Thoracic aorta endothelial cell (primary cell): ENCODE data around the gene UGT2B10. TPM values are rescaled to one million over a fixed set of nuclear protein-coding genes. Genes with fewer than 3 reads are reported as not detected.

Source experiments
- small RNA-seq: library from RNA; depleted of rRNA; stranded (forward); fragments of <200 nt; gene quantifications from one replicate; pipeline ENCODE3, GENCODE V24; 2012
- total RNA-seq: library from RNA; depleted of rRNA; stranded (reverse); fragments of >200 nt; gene quantifications from 2 replicates; pipeline ENCODE4 v1.2.3, GENCODE V29; 2012

The UGT2B10 gene
- not detected in 2 replicates for total RNA-seq

GRCh38 chr4:68815617-68816409 is at the start of gene UGT2B10:
Gene UGT2B10 (plus strand): TSS chr4:68815994. CDS start chr4:68816020, 26 bp downstream.

Small RNAs within 50 kb of the gene (small RNA-seq; reads per million reads assigned to genes)
- gene AC021146.4 (not detected), gene AC021146.9 (not detected)

Other genes with a start within 250 kb of the UGT2B10 start
- gene UGT2B17, start 239.7 kb upstream of the UGT2B10 start, total RNA-seq = not detected in 2 replicates
- not detected in 2 replicates for gene UGT2B15, start 145.3 kb upstream of the UGT2B10 start, total RNA-seq
- not detected in 2 replicates for gene UGT2A3, start 135.8 kb downstream of the UGT2B10 start, total RNA-seq